K562 (cell line): Measurements from ENCODE around the gene DEDD. TPM values are rescaled to one million over a fixed set of nuclear protein-coding genes. Genes with fewer than 3 reads are reported as not detected.

Experiments
- ATAC-seq: fragments of 200-7000 bp; cut with Tn5 transposase; 3 replicates; pipeline ENCODE4 v1.9.1; 2020; ENCODE audit warnings: moderate library complexity
- BruUV-seq: library from RNA; stranded (reverse); fragments of 400-500 nt; replicated peaks from 2 replicates; lab custom pipeline; 2021; lab: Mats Ljungman, UMichigan
- CTCF ChIA-PET: fragments of 300-600 bp; formaldehyde crosslinking; extraction: SDS; loops from one replicate; lab custom pipeline; 2021; ENCODE audit warnings: low intra/inter-chr PET ratio; lab: Yijun Ruan, JAX
- POLR2A ChIA-PET: fragments of 300-600, 350-650 bp; sonication (Branson Sonifier 250); formaldehyde crosslinking; extraction: SDS; loops from one replicate; lab custom pipeline; 2021; ENCODE audit warnings: antibody characterized with exemption, inconsistent platforms; lab: Yijun Ruan, JAX
- DNase-seq, 4 experiments: peaks; one replicate each; pipeline versions ENCODE4 v3.0.0 to v3.0.0-alpha.2; 2011 to 2018; ENCODE audit warnings: low spot score in 3 of 4, mixed read lengths in 3 of 4; ENCODE audit errors: extremely low read depth in 1 of 4
- FAIRE-seq: peaks from 2 replicates; lab custom pipeline; 2011; peaks lifted over from hg19 to GRCh38; lab: Jason Lieb, UNC
- H2AFZ ChIP-seq: 2 replicates; pipeline ENCODE4 v1.6.0; 2011; ENCODE audit warnings: low read depth, low read length, control low read depth, inconsistent platforms
- H3K27ac ChIP-seq: fragments of 200-600 bp; 3 replicates; pipeline ENCODE4 v1.8.0; 2011; ENCODE audit warnings: low read depth, mild to moderate bottlenecking, control low read depth, inconsistent platforms, low read length, moderate library complexity, mixed read lengths; ENCODE audit errors: extremely low read depth
- H3K27me3 ChIP-seq, 2 experiments: fragments of 300-600 bp in 1 of 2; 2 replicates in 1 of 2; 3 replicates in 1 of 2; pipeline versions ENCODE4 v1.6.0 to v1.8.0; 2011; ENCODE audit warnings: inconsistent platforms in 2 of 2, low read length in 2 of 2, mild to moderate bottlenecking in 1 of 2, mixed read lengths in 1 of 2, moderate library complexity in 1 of 2; ENCODE audit not compliant: control insufficient read depth in 2 of 2, insufficient read depth in 2 of 2
- H3K36me3 ChIP-seq: fragments of 300-600 bp; 3 replicates; pipeline ENCODE4 v1.8.0; 2011; ENCODE audit warnings: mild to moderate bottlenecking, low read length, inconsistent platforms; ENCODE audit not compliant: control insufficient read depth, insufficient read depth
- H3K4me1 ChIP-seq, 2 experiments: fragments of 200-600 bp in 1 of 2; replicated peaks in 1 of 2; 2 replicates in 1 of 2; 3 replicates in 1 of 2; pipeline versions ENCODE4 v1.5.1 to v1.8.0; 2011; ENCODE audit warnings: inconsistent platforms in 2 of 2, low read length in 2 of 2, mild to moderate bottlenecking in 1 of 2, mixed read lengths in 1 of 2, moderate library complexity in 1 of 2; ENCODE audit not compliant: control insufficient read depth in 2 of 2, insufficient read depth in 2 of 2
- H3K4me2 ChIP-seq: 2 replicates; pipeline ENCODE4 v1.6.1; 2011; ENCODE audit warnings: low read length, control low read depth, inconsistent platforms, mixed read lengths; ENCODE audit not compliant: insufficient read depth
- H3K4me3 ChIP-seq: fragments of 200-600 bp; sonication (generic), shearing (Covaris generic); 2 replicates; pipeline ENCODE4 v1.5.1; 2016; ENCODE audit warnings: control low read depth, inconsistent platforms
- H3K79me2 ChIP-seq: fragments of 200-600 bp; 3 replicates; pipeline ENCODE4 v1.8.0; 2011; ENCODE audit warnings: low read length, inconsistent platforms; ENCODE audit not compliant: control insufficient read depth, insufficient read depth
- H3K9ac ChIP-seq, 2 experiments: 2 replicates each; pipeline versions ENCODE4 v1.6.0 to v1.6.1; 2011; ENCODE audit warnings: low read depth in 2 of 2, low read length in 2 of 2, control low read depth in 1 of 2, inconsistent platforms in 1 of 2, mild to moderate bottlenecking in 1 of 2, mixed read lengths in 1 of 2; ENCODE audit not compliant: insufficient read depth in 1 of 2
- H3K9me1 ChIP-seq: one replicate; pipeline ENCODE4 v1.6.0; 2011; ENCODE audit warnings: inconsistent platforms, mild to moderate bottlenecking, low read length, moderate library complexity; ENCODE audit not compliant: control insufficient read depth, insufficient read depth
- H3K9me3 ChIP-seq: replicated peaks from 2 replicates; pipeline ENCODE4 v1.5.1; 2011; ENCODE audit warnings: low read depth, low read length, inconsistent platforms; ENCODE audit not compliant: control insufficient read depth, insufficient read depth
- H4K20me1 ChIP-seq: replicated peaks from 2 replicates; pipeline ENCODE4 v1.6.1; 2011; ENCODE audit warnings: low read length, inconsistent platforms, mixed read lengths; ENCODE audit not compliant: control insufficient read depth, insufficient read depth
- ADNP ChIP-seq: fragments of 200-800 bp; sonication (Bioruptor generic); IDR thresholded peaks from 2 replicates; pipeline ENCODE4 v1.6.1; 2016; ENCODE audit warnings: missing genetic modification characterization, missing compliant biosample characterization
- ARNT ChIP-seq, 2 experiments: fragments of 450-650 bp; IDR thresholded peaks; 2 replicates each; pipeline ENCODE4 v1.6.1; 2016; ENCODE audit warnings: mild to moderate bottlenecking in 1 of 2
- BDP1 ChIP-seq: IDR thresholded peaks from 3 replicates; pipeline ENCODE4 v1.6.1; 2011; ENCODE audit not compliant: insufficient read length, insufficient read depth
- CBX1 ChIP-seq: sonication (generic); IDR thresholded peaks from 2 replicates; pipeline ENCODE4 v1.6.1; 2016; ENCODE audit warnings: antibody characterized with exemption, low read depth, mild to moderate bottlenecking
- CGGBP1 ChIP-seq: fragments of 250-450 bp; sonication (Bioruptor Pico); IDR thresholded peaks from 2 replicates; pipeline ENCODE4 v1.9.0; 2021; ENCODE audit warnings: mild to moderate bottlenecking
- HCFC1 ChIP-seq: IDR thresholded peaks from 2 replicates; pipeline ENCODE4 v1.6.1; 2012; ENCODE audit warnings: low read depth, low read length, improper control_type of control experiment
- MAZ ChIP-seq, 2 experiments: fragments of 450-650 bp in 1 of 2; sonication (generic) in 1 of 2; formaldehyde crosslinking; IDR thresholded peaks in 1 of 2; conservative IDR thresholded peaks in 1 of 2; 2 replicates each; pipeline versions ENCODE4 v1.4.0 to v1.5.0; 2020; ENCODE audit warnings: mild to moderate bottlenecking in 1 of 2, missing genetic modification reagents in 1 of 2
- MTA1 ChIP-seq: fragments of 450-650 bp; IDR thresholded peaks from 2 replicates; pipeline ENCODE4 v1.6.1; 2017; ENCODE audit warnings: borderline replicate concordance
- MYBL2 ChIP-seq, 2 experiments: fragments of 450-650 bp in 1 of 2; sonication (generic) in 1 of 2; formaldehyde crosslinking in 1 of 2; IDR thresholded peaks; 2 replicates each; pipeline versions ENCODE4 v1.6.1 to v1.8.1; 2017 to 2022; ENCODE audit warnings: borderline replicate concordance in 1 of 2, inconsistent platforms in 1 of 2, low read depth in 1 of 2, mild to moderate bottlenecking in 1 of 2, missing genetic modification reagents in 1 of 2, moderate library complexity in 1 of 2
- PPARD ChIP-seq: fragments of 250-450 bp; sonication (Bioruptor Pico); IDR thresholded peaks from 2 replicates; pipeline ENCODE4 v1.8.0; 2022; ENCODE audit warnings: inconsistent platforms, mild to moderate bottlenecking, moderate library complexity
- ZBTB17 ChIP-seq: fragments of 450-650 bp; formaldehyde crosslinking; IDR thresholded peaks from 2 replicates; pipeline ENCODE4 v1.4.0; 2020; ENCODE audit warnings: mild to moderate bottlenecking
- ZBTB26 ChIP-seq: fragments of 450-650 bp; formaldehyde crosslinking; IDR thresholded peaks from 2 replicates; pipeline ENCODE4 v1.4.0; 2022; ENCODE audit warnings: missing genetic modification characterization
- ZBTB34 ChIP-seq: fragments of 250-450 bp; sonication (Bioruptor Pico); IDR thresholded peaks from 2 replicates; pipeline ENCODE4 v1.8.0; 2021; ENCODE audit warnings: mild to moderate bottlenecking, moderate library complexity
- ZNF133 ChIP-seq: fragments of 250-450 bp; sonication (Bioruptor Pico); IDR thresholded peaks from 2 replicates; pipeline ENCODE4 v1.4.0; 2020; ENCODE audit warnings: mild to moderate bottlenecking
- ZNF511 ChIP-seq: sonication (generic); formaldehyde crosslinking; IDR thresholded peaks from 2 replicates; pipeline ENCODE4 v1.8.0; 2022; ENCODE audit warnings: mild to moderate bottlenecking, missing genetic modification reagents
- WGBS: fragments of 100-300 bp; shearing (Covaris generic); methylation state at CpG from one replicate; pipeline ENCODE4 v1.1.6; 2016; ENCODE audit warnings: low coverage, mixed read lengths; ENCODE audit not compliant: insufficient coverage; ENCODE audit errors: missing lambda C conversion rate; 5-methylcytosine and 5-hydroxymethylcytosine counted together
- in situ Hi-C: fragments of 300-500 bp; cut with MboI; formaldehyde crosslinking; loops from 4 replicates; pipeline ENCODE4 v1.15.0; 2018; ENCODE audit warnings: inconsistent platforms, mixed read lengths
- intact Hi-C: fragments of 100-400 bp; cut with micrococcal nuclease; formaldehyde crosslinking; loops from 2 replicates; pipeline ENCODE4 v1.14.2; 2022
- polyA plus RNA-seq, 8 experiments: library from polyadenylated mRNA; depleted of rRNA in 4 of 8; stranded (reverse) in 5 of 8; unstranded in 3 of 8; fragments of >200 nt; fragmentation: Nextera tagmentation in 2 of 8; fragmentation: Illumina TruSeq in 1 of 8; extraction: Ambion mirVana in 2 of 8; extraction: Trizol in 1 of 8; gene quantifications; 2 replicates each; pipeline versions ENCODE4 v1.2.1 to v1.2.3, GENCODE V29; 2011 to 2014; ENCODE audit warnings: inconsistent platforms in 1 of 8, missing spikeins in 1 of 8
- total RNA-seq, 7 experiments: library from RNA; depleted of rRNA in 6 of 7; stranded (reverse); fragments of >200 nt in 6 of 7; fragmentation: Illumina TruSeq in 2 of 7; extraction: Trizol in 2 of 7; gene quantifications; 2 replicates each; pipeline versions ENCODE4 v1.2.1 to v1.2.3, GENCODE V29; 2011 to 2021; ENCODE audit warnings: low replicate concordance in 1 of 7

The DEDD gene
- total and polyA plus RNA-seq, 9 of the 15 experiments (the other 6 are each of a cell fraction or from before 2014, with no cell fraction given), result 11.6 to 41.0 (median 16.8) TPM

GRCh38 chr1:161130266-161130665 is 2.2 kb downstream of the DEDD start:
- POLR2A ChIA-PET, result interaction anchor here (0.7 to 4.2 kb wide), 4 partner anchors 9 to 69 kb away, joined by 3 to 20 read pairs (median 6); partner anchors contain the start of genes NIT1 and PFDN2
- FAIRE-seq, result no peak
- Histone ChIP-seq H4K20me1 (no peaks in the 10 kb centered on the region), H3K4me3 (no peak overlapping the region), H3K27ac (no peak overlapping the region), H3K36me3 (peaks cover 51% of the 10 kb centered on the region), H3K4me1 (peaks cover 7 to 15% of the 10 kb centered on the region in 2 experiments; a peak in 3 of 5 replicates), H2AFZ (no peak overlapping the region), H3K9me3 (no peaks in the 10 kb centered on the region), H3K4me2 (no peak overlapping the region), H3K27me3 (no peaks in the 10 kb centered on the region), H3K9me1 (no peaks in the 10 kb centered on the region), H3K79me2 (peaks cover 65% of the 10 kb centered on the region), H3K9ac (no peak overlapping the region)
- in situ Hi-C loops (no loop called here), intact Hi-C loops (loop anchor here (5.0 to 10.0 kb wide), 3 partner anchors 37 to 405 kb away; partner anchors contain the start of gene PPOX)
- BruUV-seq, result no TSS peak
- CTCF ChIA-PET, result no interaction called here
- no peak for ATAC-seq
- 50% methylated on average over 1 of the region's 1 CpG for whole genome bisulfite sequencing
- no peak for DNase-seq
- no peak for TF ChIP-seq PPARD (CRISPR knock-in tag)
- no peak for TF ChIP-seq ARNT (IDR thresholded peaks at IDR 0.05)
- no peak for TF ChIP-seq CBX1
- TF ChIP-seq BDP1, result no peak
- no peak for TF ChIP-seq MTA1
- no peak for TF ChIP-seq MAZ (CRISPR knock-in tag; conservative IDR thresholded peaks at IDR 0.05 in 1 of 2, IDR thresholded peaks at IDR 0.05 in 1 of 2)
- no peak for TF ChIP-seq ADNP (tag)
- no peak for TF ChIP-seq ZNF133 (CRISPR knock-in tag)
- no peak for TF ChIP-seq MYBL2 (IDR thresholded peaks at IDR 0.05; ENCODE audit: low read depth)
- no peak for TF ChIP-seq MYBL2 (CRISPR knock-in tag; IDR thresholded peaks at IDR 0.05; ENCODE audit: borderline replicate concordance)
- no peak for TF ChIP-seq HCFC1
- TF ChIP-seq ZBTB26, result no peak
- TF ChIP-seq CGGBP1 (CRISPR knock-in tag), result no peak
- no peak for TF ChIP-seq ZNF511 (CRISPR knock-in tag)
- TF ChIP-seq ZBTB17, result no peak
- TF ChIP-seq ZBTB34 (CRISPR knock-in tag), result no peak
